ENCODE data around the gene AQP6. TPM values are rescaled to one million over a fixed set of nuclear protein-coding genes. Genes with fewer than 3 reads are reported as not detected.

The AQP6 gene
- total RNA-seq, 1 experiment from 2014 or later: not detected

DNA sequence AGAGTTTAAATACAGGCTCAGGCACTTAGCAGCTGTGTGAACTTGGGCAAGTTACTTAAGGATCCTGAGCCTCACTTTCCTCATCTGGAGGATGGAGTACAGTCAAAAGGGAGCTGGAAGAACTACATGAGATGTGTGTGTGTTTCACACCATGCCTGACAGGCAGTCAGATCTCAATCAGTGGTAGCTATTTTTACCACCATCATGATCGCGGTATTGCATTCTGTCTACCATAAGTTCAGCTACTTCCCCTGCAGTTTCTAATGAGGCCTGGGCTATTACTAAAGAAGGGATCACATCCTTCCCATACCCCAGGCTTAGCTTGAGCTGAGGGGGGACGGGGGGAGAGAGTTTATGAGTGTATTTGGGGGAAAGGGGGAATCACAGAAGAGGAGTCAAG, 7.0 kb downstream of the AQP6 start:
- Histone ChIP-seq H3K4me3 (no peak overlapping the region), H3K9me2 (ENCODE audit: insufficient read depth) (no peaks in the 10 kb centered on the region), H3K27me3 (ENCODE audit: insufficient read depth, low read depth) (no peaks in the 10 kb centered on the region), H3K36me3 (ENCODE audit: low read depth) (no peaks in the 10 kb centered on the region), H3K4me2 (no peak overlapping the region), H4K20me1 (ENCODE audit: insufficient read depth) (no peaks in the 10 kb centered on the region), H3K79me2 (ENCODE audit: low read depth) (no peaks in the 10 kb centered on the region), H3K4me1 (replicated peaks; ENCODE audit: insufficient read depth) (no peaks in the 10 kb centered on the region), H3F3A (ENCODE audit: insufficient read depth, low read depth) (peaks cover 9% of the 10 kb centered on the region; the same call in 1 of the 2 replicates), H3K9me3 (ENCODE audit: insufficient read depth, low read depth) (no peaks in the 10 kb centered on the region), H2AFZ (no peak overlapping the region), H3K27ac (no peak overlapping the region)
- POLR2A ChIA-PET (ENCODE audit: unreplicated experiment): interaction anchor here (0.7 kb wide), 1 partner anchor 263 kb away, joined by 29 read pairs; no protein-coding TSS in a partner anchor
- intact Hi-C loops (cut with micrococcal nuclease; ENCODE audit: unreplicated experiment): no loop called here
- no TSS peak for BruUV-seq (replicated peaks)
- CTCF ChIA-PET: interaction anchor here (0.6 kb wide), 1 partner anchor 58 kb away, joined by 3 read pairs; no protein-coding TSS in a partner anchor
- TF ChIP-seq EZH2 (IDR thresholded peaks at IDR 0.05; ENCODE audit: low read depth): no peak
- no peak for DNase-seq

- Histone ChIP-seq H4K20me1 (ENCODE audit: insufficient read depth) (no peaks in the 10 kb centered on the region), H3K4me2 (no peak overlapping the region)
Observed at GRCh38 chr12:49980501-49981349, 8.0 kb downstream of the AQP6 start.

DNA sequence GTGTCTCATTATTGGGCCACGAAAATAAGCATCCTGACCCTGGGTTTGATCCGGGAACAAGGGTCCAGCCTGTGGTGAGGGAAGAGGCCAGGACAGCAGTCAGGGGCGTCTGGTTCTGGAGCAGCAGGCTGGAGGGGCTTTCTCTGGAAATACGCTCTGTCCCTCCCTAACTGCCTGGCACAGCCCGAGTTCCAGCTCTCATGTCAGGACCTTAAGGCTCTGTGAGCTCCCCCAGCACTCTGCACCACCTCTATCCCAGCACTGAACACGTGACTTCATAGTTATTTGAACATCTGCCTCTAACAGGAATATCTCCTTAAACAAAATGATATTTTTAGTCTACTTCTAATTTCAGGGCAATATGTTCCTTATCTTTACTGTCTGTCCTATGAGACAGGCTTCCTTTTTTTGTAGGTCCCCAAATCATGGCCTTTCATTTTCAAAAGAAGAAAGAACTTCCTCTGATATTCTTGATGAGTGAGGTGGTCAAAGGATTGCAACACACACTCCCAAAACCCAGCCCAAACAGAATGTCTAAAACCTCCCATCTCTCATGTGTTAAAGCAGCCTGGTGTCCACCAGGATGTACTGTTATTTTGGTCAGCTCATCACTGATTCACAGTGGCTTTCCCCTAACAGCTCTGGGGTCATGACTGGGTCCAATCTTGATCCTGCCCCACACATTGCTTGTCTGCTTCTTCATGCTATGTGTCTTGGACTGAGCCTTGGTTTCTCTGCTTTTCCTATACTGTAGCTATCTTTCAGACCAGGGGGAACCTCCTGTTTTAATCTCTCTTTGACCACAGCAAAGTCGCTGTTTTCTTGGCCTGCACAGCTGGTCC, 9.7 kb downstream of the AQP6 start:
- CTCF ChIA-PET: interaction anchor here (0.7 to 1.6 kb wide), 2 partner anchors 26 to 115 kb away, joined by 5 read pairs; no protein-coding TSS in a partner anchor
- DNase-seq: no peak
- intact Hi-C loops (cut with micrococcal nuclease; ENCODE audit: unreplicated experiment): no loop called here

More at GRCh38 chr12:49980501-49981349, 8.0 kb downstream of the AQP6 start:
- H3K4me1 ChIP-seq (replicated peaks; ENCODE audit: insufficient read depth): no peaks in the 10 kb centered on the region
- H3K4me3 ChIP-seq: no peak overlapping the region
- no peaks in the 10 kb centered on the region for H3K36me3 ChIP-seq (ENCODE audit: low read depth)
- H2AFZ ChIP-seq: no peak overlapping the region
- no peaks in the 10 kb centered on the region for H3K79me2 ChIP-seq (ENCODE audit: low read depth)
- DNase-seq: no peak
- CTCF ChIA-PET: no interaction called here
- intact Hi-C loops (cut with micrococcal nuclease; ENCODE audit: unreplicated experiment): no loop called here
- H3K9me2 ChIP-seq (ENCODE audit: insufficient read depth): no peaks in the 10 kb centered on the region
- H3K9me3 ChIP-seq (ENCODE audit: insufficient read depth, low read depth): no peaks in the 10 kb centered on the region
- H3K27me3 ChIP-seq (ENCODE audit: insufficient read depth, low read depth): no peaks in the 10 kb centered on the region
- TF ChIP-seq CTCF (conservative IDR thresholded peaks at IDR 0.05): no peak
- no peak for TF ChIP-seq EZH2 (IDR thresholded peaks at IDR 0.05; ENCODE audit: low read depth)
- BruUV-seq (replicated peaks): no TSS peak
- POLR2A ChIA-PET (ENCODE audit: unreplicated experiment): interaction anchor here (0.7 kb wide), 1 partner anchor 18 kb away, joined by 6 read pairs; no protein-coding TSS in a partner anchor
- H3K27ac ChIP-seq: no peak overlapping the region
- H3F3A ChIP-seq (ENCODE audit: insufficient read depth, low read depth): peaks cover 9% of the 10 kb centered on the region; the same call in 1 of the 2 replicates

More for the DNA sequence above, 9.7 kb downstream of the AQP6 start:
- no TSS peak for BruUV-seq (replicated peaks)
- no peaks in the 10 kb centered on the region for H3K4me1 ChIP-seq (replicated peaks; ENCODE audit: insufficient read depth)
- H3K36me3 ChIP-seq (ENCODE audit: low read depth): no peaks in the 10 kb centered on the region
- H3K4me3 ChIP-seq: no peak overlapping the region
- H3K27ac ChIP-seq: no peak overlapping the region
- POLR2A ChIA-PET (ENCODE audit: unreplicated experiment): interaction anchor here (0.6 kb wide), 1 partner anchor 430 kb away, joined by 7 read pairs; no protein-coding TSS in a partner anchor
- no peak for TF ChIP-seq EZH2 (IDR thresholded peaks at IDR 0.05; ENCODE audit: low read depth)
- TF ChIP-seq CTCF (conservative IDR thresholded peaks at IDR 0.05): no peak
- no peak overlapping the region for H2AFZ ChIP-seq
- no peaks in the 10 kb centered on the region for H3K9me3 ChIP-seq (ENCODE audit: insufficient read depth, low read depth)
- no peak overlapping the region for H3K4me2 ChIP-seq
- peaks cover 5% of the 10 kb centered on the region; the same call in 1 of the 2 replicates for H3F3A ChIP-seq (ENCODE audit: insufficient read depth, low read depth)
- H4K20me1 ChIP-seq (ENCODE audit: insufficient read depth): no peaks in the 10 kb centered on the region
- no peaks in the 10 kb centered on the region for H3K9me2 ChIP-seq (ENCODE audit: insufficient read depth)
- no peaks in the 10 kb centered on the region for H3K27me3 ChIP-seq (ENCODE audit: insufficient read depth, low read depth)
- H3K79me2 ChIP-seq (ENCODE audit: low read depth): no peaks in the 10 kb centered on the region
